HEK293T (cell line): ENCODE results near the gene MREG.

Experiments used
- ARNT ChIP-seq: fragments of 450-650 bp; IDR thresholded peaks from 2 replicates; pipeline ENCODE4 v1.6.1; 2017; ENCODE audit warnings: mild to moderate bottlenecking
- CTBP1 ChIP-seq: fragments of 450-650 bp; IDR thresholded peaks from 2 replicates; pipeline ENCODE4 v1.6.1; 2016; ENCODE audit warnings: borderline replicate concordance
- FOXA1 ChIP-seq: fragments of 450-650 bp; IDR thresholded peaks from 2 replicates; pipeline ENCODE4 v1.6.1; 2016; ENCODE audit warnings: mild to moderate bottlenecking
- FOXM1 ChIP-seq: fragments of 450-650 bp; IDR thresholded peaks from 2 replicates; pipeline ENCODE4 v1.6.1; 2017; ENCODE audit warnings: mild to moderate bottlenecking, borderline replicate concordance
- NFRKB ChIP-seq: fragments of 450-650 bp; IDR thresholded peaks from 2 replicates; pipeline ENCODE4 v1.6.1; 2016; ENCODE audit warnings: mild to moderate bottlenecking, moderate library complexity
- SP1 ChIP-seq: fragments of 450-650 bp; IDR thresholded peaks from 2 replicates; pipeline ENCODE4 v1.6.1; 2017
- SUZ12 ChIP-seq: fragments of 450-650 bp; IDR thresholded peaks from 2 replicates; pipeline ENCODE4 v1.6.1; 2016; ENCODE audit warnings: mild to moderate bottlenecking
- ZNF384 ChIP-seq: fragments of 450-650 bp; IDR thresholded peaks from 2 replicates; pipeline ENCODE4 v1.6.1; 2016

- TF ChIP-seq ARNT (no peak), SP1 (no peak), FOXM1 (no peak), FOXA1 (no peak), CTBP1 (no peak), ZNF384 (no peak), NFRKB (no peak), SUZ12 (no peak)
Observed at GRCh38 chr2:215914777-215915165, 98.6 kb downstream of the MREG start.
